GM18951 (cell line): ENCODE measurements around the gene NHERF1.

Experiments
- POLR2A ChIP-seq: IDR thresholded peaks from 4 replicates; pipeline ENCODE4 v1.6.1; 2011; ENCODE audit warnings: mild to moderate bottlenecking; ENCODE audit not compliant: insufficient read length, insufficient read depth; ENCODE audit errors: extremely low read depth
- in situ Hi-C: fragments of 300-500 bp; cut with MboI; formaldehyde crosslinking; loops from one replicate; pipeline ENCODE4 v1.12.0; 2022; ENCODE audit warnings: low sequenced_read_pairs, mixed read lengths, inconsistent platforms; ENCODE audit not compliant: unreplicated experiment

NHERF1 gene

GRCh38 chr17:74748529-74749278 lies at the start of gene NHERF1:
Gene NHERF1 (plus strand): TSS chr17:74748628. CDS start chr17:74748847, 219 bp downstream.
- in situ Hi-C loops = no loop called here
- peak; percentile 99 for TF ChIP-seq POLR2A

- TF ChIP-seq POLR2A = no peak
- in situ Hi-C loops = no loop called here
Measured at GRCh38 chr17:74699236-74699635, 49.2 kb upstream of the NHERF1 start.

- no peak for TF ChIP-seq POLR2A
- in situ Hi-C loops = no loop called here
Measured at GRCh38 chr17:74702116-74702871, 46.1 kb upstream of the NHERF1 start.

- no peak for TF ChIP-seq POLR2A
- in situ Hi-C loops = no loop called here
Measured at GRCh38 chr17:74703311-74703710, 45.1 kb upstream of the NHERF1 start.

- no peak for TF ChIP-seq POLR2A
- in situ Hi-C loops = no loop called here
Measured at GRCh38 chr17:74704544-74704943, 43.9 kb upstream of the NHERF1 start.

- in situ Hi-C loops = no loop called here
- no peak for TF ChIP-seq POLR2A
Measured at GRCh38 chr17:74711058-74711824, 37.2 kb upstream of the NHERF1 start.

- in situ Hi-C loops = no loop called here
- TF ChIP-seq POLR2A = no peak
Measured at GRCh38 chr17:74712301-74712700, 36.1 kb upstream of the NHERF1 start.

- TF ChIP-seq POLR2A = no peak
- in situ Hi-C loops = no loop called here
Measured at GRCh38 chr17:74712756-74713155, 35.7 kb upstream of the NHERF1 start, which contains the start of gene CD300LF. Gene CD300LF (minus strand): TSS chr17:74712923. CDS start chr17:74712866, 57 bp downstream.

GRCh38 chr17:74713171-74713755 lies 35.2 kb upstream of the NHERF1 start:
- no peak for TF ChIP-seq POLR2A
- in situ Hi-C loops = no loop called here

- in situ Hi-C loops = no loop called here
- TF ChIP-seq POLR2A = no peak
Measured at GRCh38 chr17:74715144-74715543, 33.3 kb upstream of the NHERF1 start.

- in situ Hi-C loops = no loop called here
- no peak for TF ChIP-seq POLR2A
Measured at GRCh38 chr17:74720506-74720905, 27.9 kb upstream of the NHERF1 start.

- in situ Hi-C loops = no loop called here
- TF ChIP-seq POLR2A = no peak
Measured at GRCh38 chr17:74722782-74723181, 25.6 kb upstream of the NHERF1 start.

GRCh38 chr17:74723891-74724290 lies 24.5 kb upstream of the NHERF1 start:
- in situ Hi-C loops = no loop called here

GRCh38 chr17:74725111-74725510 lies 23.3 kb upstream of the NHERF1 start:
- TF ChIP-seq POLR2A = no peak
- in situ Hi-C loops = no loop called here

More at GRCh38 chr17:74723891-74724290, 24.5 kb upstream of the NHERF1 start:
- no peak for TF ChIP-seq POLR2A
